ENCODE measurements around the gene CAP1.

The CAP1 gene

GRCh38 chr1:40038697-40039096, 1.8 kb upstream of the CAP1 start:
- Histone ChIP-seq H3K27ac (ENCODE audit: low read length) (peak overlapping the region; percentile 91; the same call in 1 of the 2 replicates), H3K9me3 (replicated peaks; ENCODE audit: insufficient read depth, low read length) (no peaks in the 10 kb centered on the region), H3K4me1 (ENCODE audit: low read length) (peaks cover 32% of the 10 kb centered on the region), H3K27me3 (replicated peaks; ENCODE audit: insufficient read depth, low read length) (no peaks in the 10 kb centered on the region), H3K36me3 (replicated peaks; ENCODE audit: insufficient read depth, low read length) (no peaks in the 10 kb centered on the region; the same call in 1 of the 2 replicates), H3K79me2 (ENCODE audit: low read length) (peaks cover 32% of the 10 kb centered on the region), H3K4me2 (ENCODE audit: low read depth, low read length) (peak overlapping the region; percentile 82), H3K9me2 (replicated peaks; ENCODE audit: insufficient read depth, low read length) (no peaks in the 10 kb centered on the region), H3F3A (ENCODE audit: insufficient read depth, low read length) (peaks cover 17% of the 10 kb centered on the region), H3K9ac (ENCODE audit: low read length) (peak overlapping the region; percentile 86; the same call in 1 of the 2 replicates), H4K20me1 (ENCODE audit: insufficient read depth, low read length) (no peaks in the 10 kb centered on the region), H3K4me3 (ENCODE audit: low read length) (no peak overlapping the region), H2AFZ (ENCODE audit: low read length) (peak overlapping the region; percentile 77; the same call in 1 of the 2 replicates)
- TF ChIP-seq EZH2 (optimal IDR thresholded peaks at IDR 0.05; ENCODE audit: low read depth, low read length), result no peak
- TF ChIP-seq EZH2phosphoT487 (IDR thresholded peaks at IDR 0.05; ENCODE audit: low read length), result no peak
- TF ChIP-seq CTCF (IDR thresholded peaks at IDR 0.05; ENCODE audit: low read length), result no peak
- DNase-seq, result no peak

- Histone ChIP-seq H3K9me3 (replicated peaks; ENCODE audit: insufficient read depth, low read length) (no peaks in the 10 kb centered on the region), H4K20me1 (ENCODE audit: insufficient read depth, low read length) (no peaks in the 10 kb centered on the region), H3F3A (ENCODE audit: insufficient read depth, low read length) (peaks cover 17% of the 10 kb centered on the region), H2AFZ (ENCODE audit: low read length) (peak overlapping the region; percentile 77), H3K27me3 (replicated peaks; ENCODE audit: insufficient read depth, low read length) (no peaks in the 10 kb centered on the region), H3K4me1 (ENCODE audit: low read length) (peaks cover 32% of the 10 kb centered on the region), H3K27ac (ENCODE audit: low read length) (peak overlapping the region; percentile 91), H3K79me2 (ENCODE audit: low read length) (peaks cover 38% of the 10 kb centered on the region), H3K36me3 (replicated peaks; ENCODE audit: insufficient read depth, low read length) (no peaks in the 10 kb centered on the region; the same call in 1 of the 2 replicates), H3K4me3 (ENCODE audit: low read length) (peak overlapping the region; percentile 85), H3K4me2 (ENCODE audit: low read depth, low read length) (peak overlapping the region; percentile 82), H3K9me2 (replicated peaks; ENCODE audit: insufficient read depth, low read length) (no peaks in the 10 kb centered on the region), H3K9ac (ENCODE audit: low read length) (peak overlapping the region; percentile 86)
- DNase-seq, result peak; percentile 62
- TF ChIP-seq CTCF (IDR thresholded peaks at IDR 0.05; ENCODE audit: low read length) (peak; percentile 33), EZH2phosphoT487 (IDR thresholded peaks at IDR 0.05; ENCODE audit: low read length) (no peak), EZH2 (optimal IDR thresholded peaks at IDR 0.05; ENCODE audit: low read depth, low read length) (no peak)
These were observed 1.2 kb upstream of the CAP1 start for GRCh38 chr1:40039245-40039756.

GRCh38 chr1:40039757-40040510, 595 bp upstream of the CAP1 start:
- peak overlapping the region; percentile 77 for H2AFZ ChIP-seq (ENCODE audit: low read length)
- peaks cover 44% of the 10 kb centered on the region for H3K79me2 ChIP-seq (ENCODE audit: low read length)
- no peaks in the 10 kb centered on the region; the same call in 1 of the 2 replicates for H3K36me3 ChIP-seq (replicated peaks; ENCODE audit: insufficient read depth, low read length)
- H3K27me3 ChIP-seq (replicated peaks; ENCODE audit: insufficient read depth, low read length), result no peaks in the 10 kb centered on the region
- no peaks in the 10 kb centered on the region for H4K20me1 ChIP-seq (ENCODE audit: insufficient read depth, low read length)
- H3K9me2 ChIP-seq (replicated peaks; ENCODE audit: insufficient read depth, low read length), result no peaks in the 10 kb centered on the region
- H3K9me3 ChIP-seq (replicated peaks; ENCODE audit: insufficient read depth, low read length), result no peaks in the 10 kb centered on the region
- H3K27ac ChIP-seq (ENCODE audit: low read length), result peak overlapping the region; percentile 91
- peak overlapping the region; percentile 86 for H3K9ac ChIP-seq (ENCODE audit: low read length)
- H3K4me2 ChIP-seq (ENCODE audit: low read depth, low read length), result peak overlapping the region; percentile 82
- peaks cover 25% of the 10 kb centered on the region for H3K4me1 ChIP-seq (ENCODE audit: low read length)
- peaks cover 17% of the 10 kb centered on the region for H3F3A ChIP-seq (ENCODE audit: insufficient read depth, low read length)
- TF ChIP-seq EZH2phosphoT487 (IDR thresholded peaks at IDR 0.05; ENCODE audit: low read length) (no peak), EZH2 (optimal IDR thresholded peaks at IDR 0.05; ENCODE audit: low read depth, low read length) (no peak), CTCF (IDR thresholded peaks at IDR 0.05; ENCODE audit: low read length) (no peak)
- H3K4me3 ChIP-seq (ENCODE audit: low read length), result peak overlapping the region; percentile 85
- DNase-seq, result peak; percentile 94
